ENCODE data around the gene PLTP. TPM values are rescaled to one million over a fixed set of nuclear protein-coding genes. Genes with fewer than 3 reads are reported as not detected.
"Not testable (repeated sequence)": the region's sequence is repeated elsewhere in the genome, so short reads cannot be mapped to it uniquely, and the experiment has no call there.

PLTP gene
- total and polyA plus RNA-seq, 2 donors (not counting 3 experiments of a cell fraction or from before 2014, with no cell fraction given): 62.1 to 118 TPM

DNA sequence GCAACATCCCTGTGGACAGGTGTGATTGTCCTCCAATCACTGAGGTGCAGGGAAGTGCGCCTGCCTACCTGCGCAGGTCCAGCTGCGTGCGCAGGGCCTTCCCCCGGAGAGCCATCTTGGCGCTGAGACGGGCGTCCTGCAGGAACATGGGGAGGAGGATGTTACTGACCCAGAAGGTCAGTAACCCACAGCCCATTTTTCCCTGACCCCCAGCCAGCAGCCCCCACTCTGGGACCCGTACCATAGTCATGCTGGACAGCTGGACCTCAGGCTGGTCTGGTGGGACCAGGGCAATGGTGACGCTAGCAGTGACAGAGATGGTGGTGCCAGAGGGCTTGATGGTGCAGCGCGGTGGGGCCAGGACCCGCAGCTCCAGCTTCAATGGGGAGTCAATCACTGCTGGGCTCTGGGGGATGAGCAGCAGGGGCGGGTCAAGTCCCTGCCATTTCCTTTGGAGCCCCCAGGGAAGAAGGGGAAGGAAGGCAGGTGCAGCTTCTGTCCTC is 9.7 kb downstream of the PLTP start:
- TF ChIP-seq POLR2A (IDR thresholded peaks at IDR 0.05; ENCODE audit: low read depth, low read length): no peak
- TF ChIP-seq JUN (IDR thresholded peaks at IDR 0.05; ENCODE audit: borderline replicate concordance, insufficient read depth, insufficient read length, low read depth): no peak
- TF ChIP-seq GATA2 (IDR thresholded peaks at IDR 0.05; ENCODE audit: insufficient read depth, insufficient read length, low read depth, low read length): no peak
- TF ChIP-seq FOS (IDR thresholded peaks at IDR 0.05; ENCODE audit: borderline replicate concordance, insufficient read depth, low read length): no peak
- TF ChIP-seq, protein P1, sequence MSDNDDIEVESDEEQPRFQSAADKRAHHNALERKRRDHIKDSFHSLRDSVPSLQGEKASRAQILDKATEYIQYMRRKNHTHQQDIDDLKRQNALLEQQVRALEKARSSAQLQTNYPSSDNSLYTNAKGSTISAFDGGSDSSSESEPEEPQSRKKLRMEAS (IDR thresholded peaks at IDR 0.05; ENCODE audit: insufficient read depth, insufficient read length): no peak
- TF ChIP-seq, protein P2, sequence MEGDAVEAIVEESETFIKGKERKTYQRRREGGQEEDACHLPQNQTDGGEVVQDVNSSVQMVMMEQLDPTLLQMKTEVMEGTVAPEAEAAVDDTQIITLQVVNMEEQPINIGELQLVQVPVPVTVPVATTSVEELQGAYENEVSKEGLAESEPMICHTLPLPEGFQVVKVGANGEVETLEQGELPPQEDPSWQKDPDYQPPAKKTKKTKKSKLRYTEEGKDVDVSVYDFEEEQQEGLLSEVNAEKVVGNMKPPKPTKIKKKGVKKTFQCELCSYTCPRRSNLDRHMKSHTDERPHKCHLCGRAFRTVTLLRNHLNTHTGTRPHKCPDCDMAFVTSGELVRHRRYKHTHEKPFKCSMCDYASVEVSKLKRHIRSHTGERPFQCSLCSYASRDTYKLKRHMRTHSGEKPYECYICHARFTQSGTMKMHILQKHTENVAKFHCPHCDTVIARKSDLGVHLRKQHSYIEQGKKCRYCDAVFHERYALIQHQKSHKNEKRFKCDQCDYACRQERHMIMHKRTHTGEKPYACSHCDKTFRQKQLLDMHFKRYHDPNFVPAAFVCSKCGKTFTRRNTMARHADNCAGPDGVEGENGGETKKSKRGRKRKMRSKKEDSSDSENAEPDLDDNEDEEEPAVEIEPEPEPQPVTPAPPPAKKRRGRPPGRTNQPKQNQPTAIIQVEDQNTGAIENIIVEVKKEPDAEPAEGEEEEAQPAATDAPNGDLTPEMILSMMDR (IDR thresholded peaks at IDR 0.05; ENCODE audit: extremely low read depth in 1 of 2, insufficient read depth in 1 of 2, low read depth in 1 of 2, low read length in 2 of 2): no peak
- no peak for TF ChIP-seq MYC (IDR thresholded peaks at IDR 0.05; ENCODE audit: low read depth, low read length)
- no peak for TF ChIP-seq POLR2AphosphoS5 (IDR thresholded peaks at IDR 0.05; ENCODE audit: insufficient read depth, low read depth, low read length)
- H3K4me3 ChIP-seq (replicated peaks in 1 of 3; ENCODE audit: insufficient read depth in 1 of 3, low read depth in 1 of 3, low read length in 3 of 3): no peak overlapping the region
- H3K4me1 ChIP-seq (ENCODE audit: control insufficient read depth, extremely low read depth, insufficient read depth, low read length): no peaks in the 10 kb centered on the region
- BruUV-seq (replicated peaks): no TSS peak
- H3K9ac ChIP-seq (replicated peaks; ENCODE audit: extremely low read depth, insufficient read depth, low read length): no peak overlapping the region
- intact Hi-C loops (cut with micrococcal nuclease): no loop called here
- FAIRE-seq (no peak), DNase-seq (ENCODE audit: low read depth, low spot score) (no peak)
- dilution Hi-C loops (cut with MboI; ENCODE audit: extremely low pct_ligation_motif_present, low sequenced_read_pairs): no loop called here
- H3K79me2 ChIP-seq (ENCODE audit: control insufficient read depth, insufficient read depth, low read length): no peaks in the 10 kb centered on the region
- POLR2A ChIA-PET: interaction anchor here (0.6 kb wide), 1 partner anchor 22 kb away, joined by 3 read pairs; no protein-coding TSS in a partner anchor
- H3K36me3 ChIP-seq (ENCODE audit: control insufficient read depth in 2 of 2, extremely low read depth in 1 of 2, insufficient read depth in 2 of 2, low read length in 2 of 2): peaks cover 0 to 23% of the 10 kb centered on the region in 2 experiments
- CTCF ChIA-PET: interaction anchor here (1.3 kb wide), 1 partner anchor 12 kb away, joined by 3 read pairs; no protein-coding TSS in a partner anchor
- no peaks in the 10 kb centered on the region for H3K9me3 ChIP-seq (replicated peaks; ENCODE audit: control insufficient read depth, insufficient read depth, low read length)
- no peak overlapping the region for H3K27ac ChIP-seq (ENCODE audit: insufficient read depth, low read depth, low read length)
- H3K9me1 ChIP-seq (replicated peaks; ENCODE audit: control insufficient read depth, extremely low read depth, insufficient read depth, low read length): no peaks in the 10 kb centered on the region
- no peaks in the 10 kb centered on the region for H3K27me3 ChIP-seq (ENCODE audit: control insufficient read depth in 2 of 2, insufficient read depth in 2 of 2, low read length in 2 of 2)
- no peak overlapping the region for H2AFZ ChIP-seq (ENCODE audit: low read depth, low read length)
- no peaks in the 10 kb centered on the region for H4K20me1 ChIP-seq (replicated peaks; ENCODE audit: control insufficient read depth, extremely low read depth, insufficient read depth, low read length)
- no peak overlapping the region for H3K4me2 ChIP-seq (ENCODE audit: insufficient read depth, low read length)

DNA sequence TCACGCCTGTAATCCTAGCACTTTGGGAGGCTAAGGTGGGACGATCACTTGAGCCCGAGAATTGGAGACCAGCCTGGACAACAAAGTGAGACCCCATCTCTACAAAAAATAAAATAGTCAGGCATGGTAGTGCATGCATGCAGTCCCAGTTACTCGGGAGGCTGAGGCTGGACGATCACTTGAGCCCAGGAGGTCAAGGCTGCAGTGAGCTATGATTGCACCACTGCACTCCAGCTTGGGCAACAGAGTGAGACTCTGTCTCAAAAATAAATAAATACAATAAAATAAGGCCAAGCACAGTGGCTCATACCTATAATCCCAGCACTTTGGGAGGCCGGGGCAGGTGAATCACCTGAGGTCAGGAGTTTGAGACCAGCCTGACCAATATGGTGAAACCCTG is 10.6 kb downstream of the PLTP start:
- H2AFZ ChIP-seq (ENCODE audit: low read depth, low read length); H4K20me1 ChIP-seq (replicated peaks; ENCODE audit: control insufficient read depth, extremely low read depth, insufficient read depth, low read length); H3K4me1 ChIP-seq (ENCODE audit: control insufficient read depth, extremely low read depth, insufficient read depth, low read length); BruUV-seq (replicated peaks); DNase-seq (ENCODE audit: low read depth, low spot score); intact Hi-C loops (cut with micrococcal nuclease); FAIRE-seq; H3K9me1 ChIP-seq (replicated peaks; ENCODE audit: control insufficient read depth, extremely low read depth, insufficient read depth, low read length); H3K27ac ChIP-seq (ENCODE audit: insufficient read depth, low read depth, low read length); dilution Hi-C loops (cut with MboI; ENCODE audit: extremely low pct_ligation_motif_present, low sequenced_read_pairs); H3K9ac ChIP-seq (replicated peaks; ENCODE audit: extremely low read depth, insufficient read depth, low read length); H3K4me2 ChIP-seq (ENCODE audit: insufficient read depth, low read length); H3K27me3 ChIP-seq (ENCODE audit: control insufficient read depth in 2 of 2, insufficient read depth in 2 of 2, low read length in 2 of 2); H3K79me2 ChIP-seq (ENCODE audit: control insufficient read depth, insufficient read depth, low read length); H3K9me3 ChIP-seq (replicated peaks; ENCODE audit: control insufficient read depth, insufficient read depth, low read length); POLR2A ChIA-PET; H3K4me3 ChIP-seq (replicated peaks in 1 of 3; ENCODE audit: insufficient read depth in 1 of 3, low read depth in 1 of 3, low read length in 3 of 3): not testable (repeated sequence)
- CTCF ChIA-PET: interaction anchor here (0.9 kb wide), 1 partner anchor 11 kb away, joined by 3 read pairs; no protein-coding TSS in a partner anchor
- peaks cover 4 to 27% of the 10 kb centered on the region in 2 experiments for H3K36me3 ChIP-seq (ENCODE audit: control insufficient read depth in 2 of 2, extremely low read depth in 1 of 2, insufficient read depth in 2 of 2, low read length in 2 of 2)
